T-helper 22 cell (primary cell): Measurements from ENCODE around the gene DIS3L2.
A peak's percentile ranks its signal among the peaks of the same experiment; 100 is the strongest.

ENCODE experiments used
- DNase-seq: peaks from one replicate; pipeline ENCODE4 v3.0.0-alpha.2; 2020; ENCODE audit warnings: low read depth

The DIS3L2 gene

GRCh38 chr2:231961349-231962166, at the start of gene DIS3L2:
DIS3L2 (plus strand) TSS chr2:231961713; CDS start chr2:232014928, 53,215 bp downstream.
- peak; percentile 58 for DNase-seq

GRCh38 chr2:231914077-231914690, 47.3 kb upstream of the DIS3L2 start:
- DNase-seq: no peak

- no peak for DNase-seq
These were observed 44.0 kb upstream of the DIS3L2 start for GRCh38 chr2:231917280-231918066.

GRCh38 chr2:231918501-231919330, 42.8 kb upstream of the DIS3L2 start:
- DNase-seq: no peak

GRCh38 chr2:231919341-231920035, 42.0 kb upstream of the DIS3L2 start:
- DNase-seq: no peak

- DNase-seq: no peak
These were observed 41.1 kb upstream of the DIS3L2 start for GRCh38 chr2:231920366-231920765.

GRCh38 chr2:231920795-231921194, 40.7 kb upstream of the DIS3L2 start:
- no peak for DNase-seq

GRCh38 chr2:231922311-231923009, 39.1 kb upstream of the DIS3L2 start:
- no peak for DNase-seq

- DNase-seq: no peak
These were observed 38.5 kb upstream of the DIS3L2 start for GRCh38 chr2:231923010-231923344.

GRCh38 chr2:231923951-231924888, 37.3 kb upstream of the DIS3L2 start:
- DNase-seq: no peak

GRCh38 chr2:231924889-231925275, 36.6 kb upstream of the DIS3L2 start:
- DNase-seq: no peak

- peak; percentile 28 for DNase-seq
These were observed 36.0 kb upstream of the DIS3L2 start for GRCh38 chr2:231925303-231926179.

GRCh38 chr2:231926180-231926741, 35.3 kb upstream of the DIS3L2 start, which contains the start of gene NPPC:
NPPC (minus strand) TSS chr2:231926396; CDS start chr2:231926249, 147 bp downstream.
- no peak for DNase-seq

GRCh38 chr2:231926761-231927565, 34.5 kb upstream of the DIS3L2 start:
- DNase-seq: no peak

GRCh38 chr2:231927566-231927890, 34.0 kb upstream of the DIS3L2 start:
- DNase-seq: no peak

- no peak for DNase-seq
These were observed 33.0 kb upstream of the DIS3L2 start for GRCh38 chr2:231928481-231928880.
